ENCODE data around the gene LSAMP.

- TF ChIP-seq MAFK (conservative IDR thresholded peaks at IDR 0.05 in 1 of 2, IDR thresholded peaks at IDR 0.05 in 1 of 2; ENCODE audit: low read length in 2 of 2) (no peak), EP300 (IDR thresholded peaks at IDR 0.05; ENCODE audit: low read depth in 2 of 2, low read length in 2 of 2) (no peak), EP300 (CRISPR knock-in tag; IDR thresholded peaks at IDR 0.05; ENCODE audit: borderline replicate concordance) (no peak), KIAA2018 (CRISPR knock-in tag; IDR thresholded peaks at IDR 0.05; ENCODE audit: borderline replicate concordance) (no peak), TSC22D2 (CRISPR knock-in tag; IDR thresholded peaks at IDR 0.05; ENCODE audit: borderline replicate concordance) (no peak), HMGXB4 (CRISPR knock-in tag; IDR thresholded peaks at IDR 0.05; ENCODE audit: borderline replicate concordance in 1 of 2, low read depth in 1 of 2) (no peak), ZSCAN5A (CRISPR knock-in tag; IDR thresholded peaks at IDR 0.05; ENCODE audit: borderline replicate concordance) (no peak), PBX3 (CRISPR knock-in tag; IDR thresholded peaks at IDR 0.05; ENCODE audit: borderline replicate concordance) (no peak), HOMEZ (CRISPR knock-in tag; IDR thresholded peaks at IDR 0.05; ENCODE audit: low read depth) (no peak), SRF (IDR thresholded peaks at IDR 0.05; ENCODE audit: low read depth, low read length) (no peak), RXRA (CRISPR knock-in tag; IDR thresholded peaks at IDR 0.05) (no peak), ZNF773 (CRISPR knock-in tag; IDR thresholded peaks at IDR 0.05; ENCODE audit: borderline replicate concordance) (no peak), POLR2A (IDR thresholded peaks at IDR 0.05; ENCODE audit: insufficient read depth in 1 of 2, low read depth in 2 of 2, low read length in 2 of 2) (no peak), SAFB2 (CRISPR knock-in tag; IDR thresholded peaks at IDR 0.05; ENCODE audit: borderline replicate concordance, low read depth) (no peak)
These were observed 3.6 kb downstream of the LSAMP start for GRCh38 chr3:116441652-116442051.

Measured in HepG2 (cell line).